Esophagus muscularis mucosa (tissue), 3 donors: ENCODE data around the gene SLIRP.

ENCODE experiments used
- POLR2AphosphoS5 ChIP-seq, 2 donors: sonication (generic); formaldehyde crosslinking; IDR thresholded peaks; one replicate each; pipeline ENCODE4 v1.6.1; 2017; ENCODE audit warnings: antibody characterized with exemption in 2 of 2
- TF ChIP-seq, protein P1 (sequence below), 3 experiments: fragments of 200-600 bp in 2 of 3; fragments of 450-650 bp in 1 of 3; sonication (generic) in 2 of 3; IDR thresholded peaks; one replicate each; pipeline ENCODE4 v1.5.1; 2017 to 2019; ENCODE audit warnings: antibody characterized with exemption in 3 of 3, mild to moderate bottlenecking in 2 of 3, moderate library complexity in 1 of 3

DNA sequence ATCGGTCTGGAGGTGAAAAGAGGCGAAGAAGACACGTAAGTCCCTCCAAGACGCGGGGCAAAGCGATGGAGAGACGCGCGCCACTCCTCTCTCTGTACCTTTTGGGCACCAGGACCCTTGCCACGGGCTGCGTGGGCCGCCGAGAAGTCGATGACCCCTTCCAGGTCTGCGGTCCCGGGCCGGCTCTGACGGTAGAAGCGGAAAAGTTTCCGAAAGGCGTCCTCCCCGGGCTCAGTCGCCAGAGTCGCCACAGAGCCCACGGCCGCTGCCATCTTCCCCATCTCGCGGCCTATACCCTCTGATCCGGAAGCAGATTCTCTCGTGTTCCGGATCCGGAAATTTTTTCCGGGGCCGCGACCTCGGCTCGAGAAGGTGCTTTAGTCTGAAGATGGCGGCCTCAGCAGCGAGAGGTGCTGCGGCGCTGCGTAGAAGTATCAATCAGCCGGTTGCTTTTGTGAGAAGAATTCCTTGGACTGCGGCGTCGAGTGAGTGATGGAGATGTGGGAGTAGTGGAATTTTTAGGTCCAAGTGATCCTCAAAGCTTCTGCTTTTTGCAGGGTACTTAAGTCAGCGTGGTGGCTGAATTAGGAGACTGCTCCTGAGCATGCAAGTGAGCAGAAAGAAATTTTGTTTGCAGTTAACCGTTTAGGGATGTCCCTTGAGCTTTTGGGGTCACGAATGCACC is at the start of gene SLIRP, which contains the start of gene ALKBH1:
- TF ChIP-seq POLR2AphosphoS5 (IDR thresholded peaks at IDR 0.05) = peak; percentile 89 to 94
- TF ChIP-seq, protein P1, sequence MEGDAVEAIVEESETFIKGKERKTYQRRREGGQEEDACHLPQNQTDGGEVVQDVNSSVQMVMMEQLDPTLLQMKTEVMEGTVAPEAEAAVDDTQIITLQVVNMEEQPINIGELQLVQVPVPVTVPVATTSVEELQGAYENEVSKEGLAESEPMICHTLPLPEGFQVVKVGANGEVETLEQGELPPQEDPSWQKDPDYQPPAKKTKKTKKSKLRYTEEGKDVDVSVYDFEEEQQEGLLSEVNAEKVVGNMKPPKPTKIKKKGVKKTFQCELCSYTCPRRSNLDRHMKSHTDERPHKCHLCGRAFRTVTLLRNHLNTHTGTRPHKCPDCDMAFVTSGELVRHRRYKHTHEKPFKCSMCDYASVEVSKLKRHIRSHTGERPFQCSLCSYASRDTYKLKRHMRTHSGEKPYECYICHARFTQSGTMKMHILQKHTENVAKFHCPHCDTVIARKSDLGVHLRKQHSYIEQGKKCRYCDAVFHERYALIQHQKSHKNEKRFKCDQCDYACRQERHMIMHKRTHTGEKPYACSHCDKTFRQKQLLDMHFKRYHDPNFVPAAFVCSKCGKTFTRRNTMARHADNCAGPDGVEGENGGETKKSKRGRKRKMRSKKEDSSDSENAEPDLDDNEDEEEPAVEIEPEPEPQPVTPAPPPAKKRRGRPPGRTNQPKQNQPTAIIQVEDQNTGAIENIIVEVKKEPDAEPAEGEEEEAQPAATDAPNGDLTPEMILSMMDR (IDR thresholded peaks at IDR 0.05) = no peak
